AG10803 (cell line): ENCODE results near the gene PHF19.

ENCODE experiments used
- DNase-seq: peaks from one replicate; pipeline ENCODE4 v3.0.0; 2010; ENCODE audit warnings: low read depth
- H3K4me3 ChIP-seq: 2 replicates; pipeline ENCODE4 v1.5.1; 2011; ENCODE audit warnings: mild to moderate bottlenecking, low read length, control low read depth
- CTCF ChIP-seq: conservative IDR thresholded peaks from 2 replicates; pipeline ENCODE4 v1.5.1; 2011; ENCODE audit warnings: mild to moderate bottlenecking, low read length, control low read depth, inconsistent platforms

PHF19 gene

GRCh38 chr9:120882935-120883607 is 6.1 kb upstream of the PHF19 start:
- no peak for DNase-seq
- H3K4me3 ChIP-seq = no peak overlapping the region
- no peak for TF ChIP-seq CTCF

DNA sequence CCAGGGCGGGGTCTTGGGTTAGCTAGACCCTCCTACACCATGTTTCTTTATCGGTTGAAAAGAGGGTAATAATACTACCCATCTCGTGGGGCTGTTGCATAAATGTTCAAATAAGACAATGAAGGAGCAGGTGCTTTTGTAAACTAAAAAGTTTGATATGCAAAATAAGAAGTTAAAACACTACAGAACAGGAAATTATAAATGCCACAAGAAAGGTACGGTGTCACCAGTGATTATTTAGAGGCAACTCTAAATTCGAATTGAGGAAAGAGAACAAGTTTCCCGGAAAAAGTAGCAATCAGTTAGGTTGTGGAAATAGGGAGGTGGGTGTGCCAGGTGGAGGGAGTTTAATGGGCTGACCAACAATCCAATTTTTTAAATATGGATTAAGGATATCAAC is 2.5 kb upstream of the PHF19 start:
- no peak for DNase-seq
- no peak overlapping the region for H3K4me3 ChIP-seq
- no peak for TF ChIP-seq CTCF

- no peak for DNase-seq
- H3K4me3 ChIP-seq = no peak overlapping the region
- TF ChIP-seq CTCF = no peak
These were observed 1.5 kb upstream of the PHF19 start for GRCh38 chr9:120878188-120879130.

DNA sequence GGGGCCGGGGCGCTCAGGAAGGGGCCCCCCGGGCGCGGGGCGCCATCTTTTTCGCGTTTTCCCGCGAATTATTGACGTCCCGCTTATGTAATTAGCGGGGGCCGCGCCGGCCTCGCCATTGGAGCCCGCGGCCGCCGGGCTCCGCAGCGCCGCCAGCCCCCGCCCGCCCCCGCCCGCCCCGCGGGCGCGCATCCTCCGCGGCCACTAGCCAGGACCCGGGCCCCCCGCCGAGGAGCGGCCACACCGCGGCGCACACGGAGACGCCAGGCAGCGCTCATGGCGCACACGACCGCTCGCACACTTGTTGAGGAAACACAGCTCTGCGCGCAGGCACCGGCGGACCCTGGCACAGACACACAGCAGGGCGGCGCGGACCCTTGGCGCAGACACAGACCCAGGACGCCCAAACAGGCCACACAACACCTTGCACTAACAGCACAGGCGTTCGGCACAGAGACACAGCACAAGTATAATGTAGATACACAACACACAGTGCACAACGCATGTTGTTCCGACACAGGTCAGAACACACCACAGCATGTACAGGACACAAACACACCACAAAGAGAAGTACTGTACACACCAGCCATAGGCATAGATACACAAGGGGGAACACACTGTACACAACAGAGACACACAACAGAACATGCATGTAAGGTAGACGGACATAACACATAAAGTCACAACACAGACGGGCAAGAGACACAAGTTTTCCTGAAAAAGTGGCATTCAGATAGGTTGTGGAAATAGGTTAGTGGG is 467 bp upstream of the PHF19 start:
- peak; percentile 44 for DNase-seq
- TF ChIP-seq CTCF = 0 out of 2 replicates have a peak, but pooled peaks have one; percentile 6
- H3K4me3 ChIP-seq = peak overlapping the region; percentile 75

- TF ChIP-seq CTCF = no peak; the same call in 1 of the 2 replicates
- DNase-seq = peak; percentile 75
- peak overlapping the region; percentile 75 for H3K4me3 ChIP-seq
These were observed 790 bp downstream of the PHF19 start for GRCh38 chr9:120875954-120876841.

DNA sequence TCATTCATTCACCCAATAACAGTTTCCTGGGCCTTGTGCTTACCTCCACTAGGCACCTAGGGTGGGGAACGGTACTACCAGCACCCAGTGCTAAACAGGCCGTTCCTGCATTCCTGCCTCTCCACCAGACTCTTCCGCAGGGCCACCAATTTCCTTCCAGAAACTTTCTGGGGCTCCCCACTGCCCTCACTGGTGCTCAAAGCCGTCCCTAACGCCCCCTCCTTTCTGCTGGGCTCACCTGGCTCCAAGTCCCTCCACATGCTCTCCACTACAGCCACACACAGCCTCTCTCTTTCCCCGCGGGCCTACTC is 1.4 kb downstream of the PHF19 start:
- no peak for DNase-seq
- TF ChIP-seq CTCF = no peak; the same call in 1 of the 2 replicates
- peak overlapping the region; percentile 75 for H3K4me3 ChIP-seq
